ENCODE measurements around the gene UQCRH.

The UQCRH gene

DNA sequence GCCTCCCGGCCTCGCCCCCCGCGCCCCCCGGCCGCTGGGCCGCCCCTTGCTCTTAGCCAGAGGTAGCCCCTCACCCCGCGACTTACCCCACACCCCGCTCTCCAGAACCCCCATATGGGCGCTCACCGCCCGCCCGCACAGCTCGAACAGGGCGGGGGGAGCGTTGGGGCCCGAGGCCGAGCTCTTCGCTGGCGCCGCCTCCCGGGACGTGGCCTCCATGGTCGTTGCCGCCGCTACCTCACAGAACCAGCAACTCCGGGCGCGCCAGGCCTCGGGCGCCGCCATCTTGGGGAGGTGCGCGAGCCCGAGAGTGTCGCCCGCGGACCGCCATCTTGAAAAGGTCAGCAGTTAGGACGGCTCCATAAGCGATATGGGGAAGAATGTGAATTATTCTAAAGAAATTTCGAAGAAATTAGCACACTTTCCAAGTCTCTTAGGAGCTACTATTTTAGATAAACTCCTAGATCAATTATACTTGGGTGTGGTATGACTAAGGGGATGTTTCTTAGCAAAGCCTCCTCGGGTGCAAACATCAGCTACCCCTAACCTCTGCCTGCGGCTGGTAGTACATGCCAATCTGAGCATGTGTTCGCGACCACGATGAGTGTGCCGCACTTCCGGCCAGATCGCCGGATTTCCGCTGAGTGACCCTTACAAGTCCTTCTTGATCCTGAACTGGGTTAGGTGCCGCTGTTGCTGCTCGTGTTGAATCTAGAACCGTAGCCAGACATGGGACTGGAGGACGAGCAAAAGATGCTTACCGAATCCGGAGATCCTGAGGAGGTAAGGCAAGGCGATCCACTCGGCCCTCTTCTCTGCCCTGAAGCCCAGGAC, at the start of gene UQCRH, which contains the start of gene LRRC41:
Gene UQCRH, plus strand, starts transcription at position 661 of the 834 bp plus-strand sequence. Its CDS starts 69 bp downstream, at position 730.
Gene LRRC41, minus strand, starts transcription at position 579 of the 834 bp plus-strand sequence. Its CDS starts 294 bp downstream, at position 285.
- Histone ChIP-seq H3K4me3 (ENCODE audit: low read length, poor library complexity, severe bottlenecking) (peak within 1 kb of the TSS; percentile 81), H4K20me1 (ENCODE audit: insufficient read depth, low read length, poor library complexity, severe bottlenecking) (peaks cover 70% of the 10 kb centered on the region), H3K9ac (ENCODE audit: low read depth, low read length, poor library complexity, severe bottlenecking) (peak within 1 kb of the TSS; percentile 87), H3K9me3 (ENCODE audit: insufficient read depth, low read depth, low read length) (no peaks in the 10 kb centered on the region), H3K4me2 (ENCODE audit: low read depth, low read length, poor library complexity, severe bottlenecking) (peak within 1 kb of the TSS; percentile 93), H3K36me3 (ENCODE audit: insufficient read depth, low read length) (no peaks in the 10 kb centered on the region; the same call in 1 of the 2 replicates), H3K79me2 (ENCODE audit: insufficient read depth, low read length) (peaks cover 95% of the 10 kb centered on the region), H3F3A (ENCODE audit: low read depth) (no peaks in the 10 kb centered on the region), H3K9me2 (replicated peaks; ENCODE audit: low read depth, low read length) (no peaks in the 10 kb centered on the region), H3K4me1 (ENCODE audit: insufficient read depth, low read length, poor library complexity, severe bottlenecking) (peaks cover 48% of the 10 kb centered on the region), H2AFZ (ENCODE audit: low read length) (peak within 1 kb of the TSS; percentile 80), H3K27me3 (ENCODE audit: insufficient read depth, low read length, poor library complexity, severe bottlenecking) (peaks cover 4% of the 10 kb centered on the region)
- TF ChIP-seq, protein P1, sequence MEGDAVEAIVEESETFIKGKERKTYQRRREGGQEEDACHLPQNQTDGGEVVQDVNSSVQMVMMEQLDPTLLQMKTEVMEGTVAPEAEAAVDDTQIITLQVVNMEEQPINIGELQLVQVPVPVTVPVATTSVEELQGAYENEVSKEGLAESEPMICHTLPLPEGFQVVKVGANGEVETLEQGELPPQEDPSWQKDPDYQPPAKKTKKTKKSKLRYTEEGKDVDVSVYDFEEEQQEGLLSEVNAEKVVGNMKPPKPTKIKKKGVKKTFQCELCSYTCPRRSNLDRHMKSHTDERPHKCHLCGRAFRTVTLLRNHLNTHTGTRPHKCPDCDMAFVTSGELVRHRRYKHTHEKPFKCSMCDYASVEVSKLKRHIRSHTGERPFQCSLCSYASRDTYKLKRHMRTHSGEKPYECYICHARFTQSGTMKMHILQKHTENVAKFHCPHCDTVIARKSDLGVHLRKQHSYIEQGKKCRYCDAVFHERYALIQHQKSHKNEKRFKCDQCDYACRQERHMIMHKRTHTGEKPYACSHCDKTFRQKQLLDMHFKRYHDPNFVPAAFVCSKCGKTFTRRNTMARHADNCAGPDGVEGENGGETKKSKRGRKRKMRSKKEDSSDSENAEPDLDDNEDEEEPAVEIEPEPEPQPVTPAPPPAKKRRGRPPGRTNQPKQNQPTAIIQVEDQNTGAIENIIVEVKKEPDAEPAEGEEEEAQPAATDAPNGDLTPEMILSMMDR (conservative IDR thresholded peaks at IDR 0.05; ENCODE audit: low read length), result no peak
- TF ChIP-seq EZH2phosphoT487 (IDR thresholded peaks at IDR 0.05; ENCODE audit: borderline replicate concordance), result no peak

DNA sequence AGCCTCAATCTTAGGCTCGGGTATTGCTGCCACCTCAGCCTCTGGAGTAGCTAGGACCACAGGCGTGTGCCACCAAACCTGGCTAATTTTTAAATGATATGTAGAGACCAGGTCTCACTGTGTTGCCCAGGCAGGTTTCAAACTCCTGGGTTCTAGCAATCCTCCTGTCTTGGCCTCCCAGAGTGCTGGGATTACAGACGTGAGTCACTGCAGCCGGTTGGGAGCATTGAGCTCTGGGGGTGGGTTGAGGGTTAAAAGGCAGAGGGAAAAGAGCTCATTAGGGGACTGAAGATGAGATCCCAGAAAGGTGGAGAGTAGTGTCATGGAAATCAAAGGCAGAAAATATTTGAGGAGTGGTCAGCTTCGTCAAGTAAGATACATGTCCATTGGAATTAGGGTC, 48.8 kb upstream of the UQCRH start:
- H3K27me3 ChIP-seq (ENCODE audit: insufficient read depth, low read length, poor library complexity, severe bottlenecking), result no peaks in the 10 kb centered on the region
- peaks cover 43% of the 10 kb centered on the region for H4K20me1 ChIP-seq (ENCODE audit: insufficient read depth, low read length, poor library complexity, severe bottlenecking)
- peak overlapping the region; percentile 38 for H3K4me2 ChIP-seq (ENCODE audit: low read depth, low read length, poor library complexity, severe bottlenecking)
- no peaks in the 10 kb centered on the region for H3K9me3 ChIP-seq (ENCODE audit: insufficient read depth, low read depth, low read length)
- peaks cover 14% of the 10 kb centered on the region for H3K4me1 ChIP-seq (ENCODE audit: insufficient read depth, low read length, poor library complexity, severe bottlenecking)
- TF ChIP-seq, protein P1 (conservative IDR thresholded peaks at IDR 0.05; ENCODE audit: low read length), result no peak
- no peak for TF ChIP-seq EZH2phosphoT487 (IDR thresholded peaks at IDR 0.05; ENCODE audit: borderline replicate concordance)
- no peak overlapping the region for H3K4me3 ChIP-seq (ENCODE audit: low read length, poor library complexity, severe bottlenecking)
- H3K79me2 ChIP-seq (ENCODE audit: insufficient read depth, low read length), result peaks cover 56% of the 10 kb centered on the region
- H2AFZ ChIP-seq (ENCODE audit: low read length), result no peak overlapping the region
- peaks cover 45% of the 10 kb centered on the region; the same call in 1 of the 2 replicates for H3K36me3 ChIP-seq (ENCODE audit: insufficient read depth, low read length)
- H3F3A ChIP-seq (ENCODE audit: low read depth), result no peaks in the 10 kb centered on the region
- no peak overlapping the region for H3K9ac ChIP-seq (ENCODE audit: low read depth, low read length, poor library complexity, severe bottlenecking)
- H3K9me2 ChIP-seq (replicated peaks; ENCODE audit: low read depth, low read length), result no peaks in the 10 kb centered on the region

DNA sequence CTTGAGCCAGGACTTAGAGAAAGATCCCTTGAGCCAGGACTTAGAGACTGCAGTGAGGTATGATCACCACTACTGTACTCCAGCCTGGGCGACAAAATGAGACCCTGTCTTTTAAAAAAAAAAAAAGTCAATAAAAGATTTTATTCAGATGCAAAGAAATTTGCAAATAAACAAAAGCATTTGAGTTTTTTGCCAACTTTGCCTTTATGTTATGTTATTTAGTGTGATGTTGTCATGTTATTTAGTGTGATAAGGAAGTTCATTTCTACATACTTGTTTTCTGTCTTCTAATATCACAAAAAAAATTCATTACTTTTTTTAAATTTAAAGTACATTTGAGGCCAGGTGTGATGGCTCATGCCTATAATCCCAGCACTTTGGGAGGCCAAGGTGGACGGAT, 47.0 kb upstream of the UQCRH start:
- TF ChIP-seq, protein P1 (conservative IDR thresholded peaks at IDR 0.05; ENCODE audit: low read length), result no peak
- TF ChIP-seq EZH2phosphoT487 (IDR thresholded peaks at IDR 0.05; ENCODE audit: borderline replicate concordance), result no peak
- peaks cover 49% of the 10 kb centered on the region for H3K79me2 ChIP-seq (ENCODE audit: insufficient read depth, low read length)

More for the DNA sequence above, 47.0 kb upstream of the UQCRH start:
- Histone ChIP-seq H3K4me2 (ENCODE audit: low read depth, low read length, poor library complexity, severe bottlenecking) (no peak overlapping the region), H3K36me3 (ENCODE audit: insufficient read depth, low read length) (peaks cover 53% of the 10 kb centered on the region; the same call in 1 of the 2 replicates), H4K20me1 (ENCODE audit: insufficient read depth, low read length, poor library complexity, severe bottlenecking) (peaks cover 38% of the 10 kb centered on the region), H3K9ac (ENCODE audit: low read depth, low read length, poor library complexity, severe bottlenecking) (no peak overlapping the region), H3K27me3 (ENCODE audit: insufficient read depth, low read length, poor library complexity, severe bottlenecking) (no peaks in the 10 kb centered on the region), H3K4me3 (ENCODE audit: low read length, poor library complexity, severe bottlenecking) (no peak overlapping the region), H3K9me2 (replicated peaks; ENCODE audit: low read depth, low read length) (no peaks in the 10 kb centered on the region), H3F3A (ENCODE audit: low read depth) (no peaks in the 10 kb centered on the region), H3K4me1 (ENCODE audit: insufficient read depth, low read length, poor library complexity, severe bottlenecking) (peaks cover 7% of the 10 kb centered on the region), H2AFZ (ENCODE audit: low read length) (no peak overlapping the region), H3K9me3 (ENCODE audit: insufficient read depth, low read depth, low read length) (no peaks in the 10 kb centered on the region)
